MCF 10A (cell line): Measurements from ENCODE around the gene EFNA3. TPM values are rescaled to one million over a fixed set of nuclear protein-coding genes. Genes with fewer than 3 reads are reported as not detected.
A peak's percentile ranks its signal among the peaks of the same experiment; 100 is the strongest.

ENCODE experiments used
- BruUV-seq: library from RNA; stranded (reverse); fragments of 400-500 nt; replicated peaks from 2 replicates; lab custom pipeline; 2021; lab: Mats Ljungman, UMichigan
- CTCF ChIA-PET: fragments of 300-600 bp; sonication (Branson Sonifier 250); formaldehyde crosslinking; extraction: SDS; loops from one replicate; lab custom pipeline; 2021; ENCODE audit warnings: antibody characterized with exemption, inconsistent platforms; lab: Yijun Ruan, JAX
- POLR2A ChIA-PET: fragments of 300-600, 350-650 bp; sonication (Branson Sonifier 250); formaldehyde crosslinking; extraction: SDS; loops from one replicate; lab custom pipeline; 2020; ENCODE audit warnings: antibody characterized with exemption, inconsistent platforms; lab: Yijun Ruan, JAX
- DNase-seq: peaks from one replicate; pipeline ENCODE4 v3.0.0-alpha.2; 2018; ENCODE audit not compliant: unreplicated experiment
- H3K27ac Mint-ChIP-seq: one replicate; pipeline ENCODE4 v1.8.0; 2022; ENCODE audit warnings: mild to moderate bottlenecking, low read depth, mixed read lengths; ENCODE audit not compliant: unreplicated experiment
- H3K27me3 Mint-ChIP-seq: one replicate; pipeline ENCODE4 v1.8.0; 2022; ENCODE audit warnings: mixed read lengths; ENCODE audit not compliant: insufficient read depth, unreplicated experiment
- H3K36me3 Mint-ChIP-seq: one replicate; pipeline ENCODE4 v1.8.0; 2022; ENCODE audit warnings: mild to moderate bottlenecking, moderate library complexity, mixed read lengths; ENCODE audit not compliant: insufficient read depth, unreplicated experiment
- H3K4me1 Mint-ChIP-seq: one replicate; pipeline ENCODE4 v1.8.0; 2022; ENCODE audit warnings: mixed read lengths; ENCODE audit not compliant: insufficient read depth, unreplicated experiment
- H3K4me3 Mint-ChIP-seq: one replicate; pipeline ENCODE4 v1.8.0; 2022; ENCODE audit warnings: mild to moderate bottlenecking, moderate library complexity, mixed read lengths; ENCODE audit not compliant: unreplicated experiment
- H3K9me3 Mint-ChIP-seq: one replicate; pipeline ENCODE4 v1.8.0; 2022; ENCODE audit warnings: mixed read lengths; ENCODE audit not compliant: unreplicated experiment
- intact Hi-C: fragments of 100-400 bp; cut with micrococcal nuclease; formaldehyde crosslinking; loops from 2 replicates; pipeline ENCODE4 v1.14.1; 2022
- total RNA-seq: library from RNA; stranded (reverse); gene quantifications from 2 replicates; pipeline ENCODE4 v1.2.3, GENCODE V29; 2022
- TF ChIP-seq, protein P1 (sequence below): fragments of 200-600 bp; IDR thresholded peaks from one replicate; pipeline ENCODE4 v1.8.0; 2022; ENCODE audit warnings: antibody characterized with exemption, mild to moderate bottlenecking; ENCODE audit not compliant: unreplicated experiment

Gene EFNA3
- total RNA-seq, 1 experiment from 2014 or later = 1.7 TPM

DNA sequence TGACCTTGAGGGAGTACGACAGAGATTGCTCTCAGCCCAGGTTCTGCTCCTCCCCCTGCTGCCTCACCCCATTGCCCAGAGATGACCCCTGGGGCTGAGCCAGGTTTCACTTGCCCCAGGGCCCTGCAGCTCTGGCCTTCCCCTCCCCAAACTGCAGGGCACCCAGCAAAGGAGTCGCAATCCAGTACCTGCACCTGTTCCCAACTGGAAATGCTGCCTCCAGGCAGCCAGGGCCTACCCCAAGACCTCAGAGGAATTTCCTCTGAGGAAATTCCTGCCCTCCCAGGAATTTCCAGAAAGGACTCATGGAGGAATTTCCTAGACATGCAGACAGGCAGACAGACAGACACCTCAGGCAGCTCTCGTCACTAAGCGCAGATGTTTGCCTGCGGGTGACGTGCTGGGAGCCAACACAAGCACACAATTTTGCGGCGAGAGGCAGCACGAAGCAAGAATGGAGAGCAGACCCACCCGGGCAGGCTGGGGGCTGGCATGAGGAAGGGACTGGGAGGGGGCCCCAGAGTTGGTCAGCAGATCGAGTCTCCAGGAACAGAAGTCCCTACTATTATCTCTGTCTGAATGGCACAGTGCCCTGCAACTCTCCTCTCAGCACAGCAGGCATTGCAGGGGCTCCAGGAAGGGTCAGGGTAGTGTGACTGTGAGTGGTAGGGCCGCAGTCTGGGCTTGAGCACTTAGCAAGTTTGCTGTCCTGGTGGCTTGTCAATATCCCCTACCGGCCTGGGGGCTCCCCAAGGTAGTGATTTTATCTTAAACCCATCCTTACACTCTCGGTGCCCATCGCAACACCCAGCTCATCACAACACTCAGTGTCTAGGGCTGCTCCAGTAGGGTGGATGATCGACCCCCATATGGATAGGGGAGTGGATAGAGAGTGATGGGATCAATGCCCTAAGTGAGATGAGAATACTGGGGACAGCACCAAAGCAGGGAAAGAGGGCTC, 46.1 kb downstream of the EFNA3 start:
- peak overlapping the region; percentile 100 for H3K4me3 Mint-ChIP-seq
- peak; percentile 98 for DNase-seq
- H3K27ac Mint-ChIP-seq = peak overlapping the region; percentile 90
- peaks cover 24% of the 10 kb centered on the region for H3K36me3 Mint-ChIP-seq
- POLR2A ChIA-PET = interaction anchor here (0.7 to 11.9 kb wide), 30 partner anchors 8 to 671 kb away, joined by 3 to 238 read pairs (median 5); partner anchors contain the start of genes ADAM15, DPM3, FLAD1 and KRTCAP2
- TF ChIP-seq, protein P1, sequence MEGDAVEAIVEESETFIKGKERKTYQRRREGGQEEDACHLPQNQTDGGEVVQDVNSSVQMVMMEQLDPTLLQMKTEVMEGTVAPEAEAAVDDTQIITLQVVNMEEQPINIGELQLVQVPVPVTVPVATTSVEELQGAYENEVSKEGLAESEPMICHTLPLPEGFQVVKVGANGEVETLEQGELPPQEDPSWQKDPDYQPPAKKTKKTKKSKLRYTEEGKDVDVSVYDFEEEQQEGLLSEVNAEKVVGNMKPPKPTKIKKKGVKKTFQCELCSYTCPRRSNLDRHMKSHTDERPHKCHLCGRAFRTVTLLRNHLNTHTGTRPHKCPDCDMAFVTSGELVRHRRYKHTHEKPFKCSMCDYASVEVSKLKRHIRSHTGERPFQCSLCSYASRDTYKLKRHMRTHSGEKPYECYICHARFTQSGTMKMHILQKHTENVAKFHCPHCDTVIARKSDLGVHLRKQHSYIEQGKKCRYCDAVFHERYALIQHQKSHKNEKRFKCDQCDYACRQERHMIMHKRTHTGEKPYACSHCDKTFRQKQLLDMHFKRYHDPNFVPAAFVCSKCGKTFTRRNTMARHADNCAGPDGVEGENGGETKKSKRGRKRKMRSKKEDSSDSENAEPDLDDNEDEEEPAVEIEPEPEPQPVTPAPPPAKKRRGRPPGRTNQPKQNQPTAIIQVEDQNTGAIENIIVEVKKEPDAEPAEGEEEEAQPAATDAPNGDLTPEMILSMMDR = no peak
- intact Hi-C loops = loop anchor here (1.0 kb wide), 1 partner anchor 30 kb away; no protein-coding TSS in a partner anchor
- CTCF ChIA-PET = interaction anchor here (0.6 to 6.7 kb wide), 13 partner anchors 10 to 127 kb away, joined by 3 to 58 read pairs (median 8); partner anchors contain the start of genes ADAM15, DPM3, KRTCAP2 and SLC50A1
- H3K27me3 Mint-ChIP-seq = no peaks in the 10 kb centered on the region
- peaks cover 41% of the 10 kb centered on the region for H3K4me1 Mint-ChIP-seq
- H3K9me3 Mint-ChIP-seq = no peaks in the 10 kb centered on the region
- no TSS peak for BruUV-seq

DNA sequence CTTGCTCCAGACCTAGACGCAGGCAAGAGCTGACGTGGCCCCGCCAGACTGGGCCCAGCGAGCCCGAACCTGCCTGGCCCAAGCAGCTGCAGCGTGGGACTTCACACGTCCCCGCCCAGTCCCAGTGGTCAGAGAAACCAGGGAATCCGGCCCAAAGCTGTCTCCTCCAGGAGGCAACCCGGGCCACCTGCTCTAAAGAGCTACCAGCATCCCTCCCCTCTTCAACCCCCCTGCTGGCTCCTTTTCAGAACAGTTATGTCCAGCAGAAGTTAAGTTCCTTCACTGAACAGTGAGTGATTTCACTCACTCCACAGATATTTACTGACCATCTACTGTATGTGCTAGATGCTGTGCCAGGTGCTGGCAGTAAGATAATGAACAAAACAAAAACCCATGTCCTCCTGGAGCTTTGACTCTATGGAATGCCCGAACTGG, 46.9 kb downstream of the EFNA3 start:
- H3K27me3 Mint-ChIP-seq = no peaks in the 10 kb centered on the region
- ChIA-PET POLR2A (interaction anchor here (0.6 to 11.9 kb wide), 27 partner anchors 9 to 1345 kb away, joined by 3 to 238 read pairs (median 6); partner anchors contain the start of genes ADAM15, DPM3, FLAD1 and JTB), CTCF (interaction anchor here (0.6 to 6.7 kb wide), 13 partner anchors 9 to 495 kb away, joined by 3 to 58 read pairs (median 8); partner anchors contain the start of genes ADAM15, DPM3, KRTCAP2 and SLC50A1)
- peaks cover 45% of the 10 kb centered on the region for H3K4me1 Mint-ChIP-seq
- no TSS peak for BruUV-seq
- no peaks in the 10 kb centered on the region for H3K9me3 Mint-ChIP-seq
- TF ChIP-seq, protein P1 = peak; percentile 20
- intact Hi-C loops = no loop called here
- DNase-seq = peak; percentile 89
- H3K4me3 Mint-ChIP-seq = peak overlapping the region; percentile 100
- H3K27ac Mint-ChIP-seq = peak overlapping the region; percentile 90
- peaks cover 31% of the 10 kb centered on the region for H3K36me3 Mint-ChIP-seq

DNA sequence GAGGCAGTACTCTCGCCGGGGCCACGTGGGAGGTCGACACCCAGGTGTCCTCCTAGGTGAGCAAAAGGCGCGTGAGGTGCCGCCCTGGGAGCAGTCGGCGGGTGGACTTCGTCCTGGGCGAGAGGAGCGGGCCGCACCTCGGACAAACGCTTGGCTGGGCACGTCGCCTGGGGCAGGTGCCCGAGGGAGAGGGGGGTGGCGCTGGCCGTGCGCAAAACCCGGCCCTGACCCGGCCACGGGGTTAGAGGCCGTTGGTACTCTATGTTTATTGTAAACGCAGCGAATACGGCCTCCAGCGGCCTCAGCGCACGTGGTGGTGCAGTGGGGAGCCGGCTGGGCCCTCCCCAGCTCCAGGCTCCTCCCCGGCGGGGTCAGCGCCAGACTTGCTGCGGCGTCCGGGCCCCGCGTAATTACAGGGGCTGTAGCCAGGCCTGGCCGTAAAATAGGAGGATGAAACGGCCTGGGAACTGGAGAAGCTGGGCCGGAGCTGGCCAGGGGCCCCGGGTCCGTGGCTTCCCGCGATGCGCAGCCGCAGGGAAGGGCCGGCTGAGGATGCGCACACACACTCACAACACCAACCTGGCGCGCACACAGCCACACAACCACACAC, 47.4 kb downstream of the EFNA3 start:
- H3K27me3 Mint-ChIP-seq = no peaks in the 10 kb centered on the region
- CTCF ChIA-PET = interaction anchor here (0.6 to 6.7 kb wide), 18 partner anchors 9 to 495 kb away, joined by 3 to 58 read pairs (median 5); partner anchors contain the start of genes ADAM15, DPM3, KRTCAP2 and SLC50A1

More for the DNA sequence above, 47.4 kb downstream of the EFNA3 start:
- peak overlapping the region; percentile 90 for H3K27ac Mint-ChIP-seq
- intact Hi-C loops = no loop called here
- H3K4me1 Mint-ChIP-seq = peaks cover 50% of the 10 kb centered on the region
- no TSS peak for BruUV-seq
- H3K9me3 Mint-ChIP-seq = no peaks in the 10 kb centered on the region
- TF ChIP-seq, protein P1 = no peak
- H3K36me3 Mint-ChIP-seq = peaks cover 37% of the 10 kb centered on the region
- POLR2A ChIA-PET = interaction anchor here (0.6 to 11.9 kb wide), 25 partner anchors 10 to 1345 kb away, joined by 3 to 238 read pairs (median 6); partner anchors contain the start of genes ADAM15, DPM3, JTB and KRTCAP2
- DNase-seq = peak; percentile 71
- peak overlapping the region; percentile 100 for H3K4me3 Mint-ChIP-seq
